ENCODE data around the gene FBXO2.

DNA sequence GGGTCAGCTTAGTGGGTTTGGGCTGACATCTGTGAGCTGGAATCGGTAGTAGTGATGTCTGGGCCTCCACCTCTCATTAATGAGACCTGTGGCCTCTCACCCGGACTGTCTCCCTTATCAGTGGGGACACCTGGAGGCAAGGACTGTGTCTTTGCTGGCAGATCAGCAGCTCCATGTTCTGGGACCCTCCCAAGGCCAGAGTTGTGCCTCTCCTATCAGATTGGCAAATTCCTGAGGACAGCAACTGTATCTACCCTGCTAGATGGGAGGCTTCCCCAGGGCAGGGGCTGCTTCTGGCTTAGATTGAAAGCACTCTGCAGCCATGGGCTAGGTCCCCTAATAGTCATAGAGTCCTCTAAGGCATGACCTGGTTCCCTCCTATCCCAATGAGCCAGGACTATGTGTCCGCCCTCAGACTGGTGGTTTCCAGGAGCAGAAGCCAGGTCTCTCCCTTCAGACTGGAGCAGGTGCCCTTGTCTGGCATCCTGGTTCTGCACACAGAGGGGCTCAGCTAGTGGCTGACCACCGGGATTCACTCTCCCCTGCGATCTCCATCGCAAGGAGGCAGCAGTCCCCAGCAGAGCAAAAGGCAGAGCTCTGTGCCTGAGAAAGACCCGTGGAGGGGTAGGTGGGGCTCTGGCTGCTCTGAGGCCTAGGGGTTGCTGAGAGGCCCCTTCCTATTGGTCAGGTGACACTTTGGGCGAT, 43.1 kb upstream of the FBXO2 start:
- no peak for TF ChIP-seq GATA3 (IDR thresholded peaks at IDR 0.05; ENCODE audit: low read depth, low read length)
- TF ChIP-seq GATA2 (IDR thresholded peaks at IDR 0.05; ENCODE audit: low read depth, low read length): no peak

All from SH-SY5Y (cell line).